CD4-positive, alpha-beta memory T cell (primary cell): ENCODE data around the gene GFOD2. TPM values are rescaled to one million over a fixed set of nuclear protein-coding genes. Genes with fewer than 3 reads are reported as not detected.
A peak's percentile ranks its signal among the peaks of the same experiment; 100 is the strongest.

ENCODE experiments used
- CTCF ChIA-PET: fragments of 350-600 bp; sonication (Branson Sonifier 250); formaldehyde crosslinking; loops from one replicate; lab custom pipeline; 2021; ENCODE audit warnings: inconsistent platforms; ENCODE audit not compliant: partially characterized antibody; lab: Charles Lee
- POLR2A ChIA-PET: fragments of 350-600 bp; sonication (Branson Sonifier 250); formaldehyde crosslinking; loops from one replicate; lab custom pipeline; 2021; ENCODE audit not compliant: partially characterized antibody; lab: Charles Lee
- DNase-seq, 5 donors: peaks; one replicate each; pipeline versions ENCODE4 v3.0.0 to v3.0.0-alpha.2; 2020 to 2022; ENCODE audit warnings: mixed read lengths in 1 of 5
- H3K27ac ChIP-seq: one replicate; pipeline ENCODE4 v1.7.0; 2013; ENCODE audit warnings: low read depth, low read length
- H3K27me3 ChIP-seq: 2 replicates; pipeline ENCODE4 v1.7.0; 2013; ENCODE audit warnings: mild to moderate bottlenecking, low read length, moderate library complexity; ENCODE audit not compliant: insufficient read depth
- H3K36me3 ChIP-seq: 2 replicates; pipeline ENCODE4 v1.7.0; 2013; ENCODE audit warnings: mild to moderate bottlenecking, low read length, moderate library complexity; ENCODE audit not compliant: insufficient read depth
- H3K4me1 ChIP-seq: 2 replicates; pipeline ENCODE4 v1.7.0; 2013; ENCODE audit warnings: mild to moderate bottlenecking, low read length, moderate library complexity; ENCODE audit not compliant: insufficient read depth
- H3K4me3 ChIP-seq, 2 donors: one replicate each; pipeline ENCODE4 v1.7.0; 2013; ENCODE audit warnings: low read length in 2 of 2, mild to moderate bottlenecking in 1 of 2
- H3K9me3 ChIP-seq, 2 donors: one replicate each; pipeline ENCODE4 v1.7.0; 2013; ENCODE audit warnings: low read length in 2 of 2, control low read depth in 1 of 2; ENCODE audit not compliant: control insufficient read depth in 1 of 2
- H3K27ac Mint-ChIP-seq, 7 donors: one replicate each; pipeline ENCODE4 v1.8.0; 2020 to 2021; ENCODE audit warnings: mixed read lengths in 7 of 7, mild to moderate bottlenecking in 6 of 7, inconsistent platforms in 3 of 7, moderate library complexity in 3 of 7
- H3K27me3 Mint-ChIP-seq, 2 donors: one replicate each; pipeline ENCODE4 v1.8.0; 2020 to 2021; ENCODE audit warnings: mixed read lengths in 2 of 2
- H3K36me3 Mint-ChIP-seq, 2 donors: one replicate each; pipeline ENCODE4 v1.8.0; 2020 to 2021; ENCODE audit warnings: mixed read lengths in 2 of 2, inconsistent platforms in 1 of 2, mild to moderate bottlenecking in 1 of 2
- H3K4me1 Mint-ChIP-seq, 4 donors: one replicate each; pipeline ENCODE4 v1.8.0; 2020 to 2021; ENCODE audit warnings: mixed read lengths in 4 of 4, mild to moderate bottlenecking in 1 of 4
- H3K4me3 Mint-ChIP-seq, 8 donors: one replicate each; pipeline ENCODE4 v1.8.0; 2020 to 2021; ENCODE audit warnings: mixed read lengths in 8 of 8, mild to moderate bottlenecking in 7 of 8, moderate library complexity in 6 of 8, inconsistent platforms in 3 of 8
- H3K9me3 Mint-ChIP-seq, 8 donors: one replicate each; pipeline ENCODE4 v1.8.0; 2020 to 2021; ENCODE audit warnings: mixed read lengths in 8 of 8, mild to moderate bottlenecking in 5 of 8, inconsistent platforms in 3 of 8, moderate library complexity in 1 of 8
- intact Hi-C: fragments of 100-400 bp; cut with micrococcal nuclease; formaldehyde crosslinking; loops from one replicate; pipeline ENCODE4 v1.15.1; 2023
- polyA plus RNA-seq, 2 donors: library from polyadenylated mRNA; unstranded; fragments of 300-500 nt; fragmentation: Illumina TruSeq; gene quantifications; one replicate each; pipeline ENCODE4 v1.2.3, GENCODE V29; 2021
- total RNA-seq, 2 experiments: library from RNA; stranded (reverse); gene quantifications; one replicate each; pipeline ENCODE4 v1.2.3, GENCODE V29; 2021

GFOD2 gene
- total and polyA plus RNA-seq, 4 experiments from 2014 or later, result 10.8 to 19.8 (median 18.6) TPM

DNA sequence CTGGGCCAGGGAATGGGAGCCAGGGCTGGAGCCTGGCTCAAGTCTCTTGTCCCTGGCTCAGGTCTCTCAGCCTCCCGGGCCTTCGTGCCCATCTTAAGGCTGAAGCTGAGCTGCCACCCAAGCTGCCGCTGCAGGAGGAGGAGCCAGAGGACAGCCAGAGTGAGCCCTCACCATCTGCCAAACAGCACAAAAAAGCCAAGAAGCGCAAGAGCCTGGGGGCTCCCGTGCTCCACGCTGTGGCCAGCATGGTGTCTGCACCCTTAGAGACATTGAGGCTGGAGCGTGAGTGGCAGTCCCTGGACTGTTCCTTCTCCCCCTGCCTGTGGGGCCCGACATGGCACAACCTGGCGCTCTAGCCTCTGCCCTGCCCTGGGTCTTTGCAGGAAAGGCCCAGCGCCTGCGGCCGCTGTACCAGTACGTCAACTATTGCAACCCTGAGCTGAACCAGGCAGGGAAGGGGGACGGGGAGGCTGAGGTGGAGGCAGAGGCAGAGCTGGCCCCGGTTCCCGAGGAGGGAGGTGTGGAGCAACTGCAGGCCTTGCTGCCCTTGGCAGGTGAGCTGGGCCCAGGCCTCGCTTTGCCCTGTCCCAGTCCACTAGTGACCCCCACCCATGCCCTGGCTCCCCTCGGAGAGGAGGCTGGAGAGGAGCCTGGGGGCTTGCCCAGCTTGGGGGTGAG, 51.2 kb downstream of the GFOD2 start:
- DNase-seq, result peak; percentile 78 to 90 (median 82)
- intact Hi-C loops, result loop anchor here (1.0 kb wide), 3 partner anchors 23 to 147 kb away; partner anchors contain the start of gene CARMIL2
- Histone ChIP-seq H3K4me3 (peak overlapping the region in 1 of 2 donors; percentile 89), H3K27me3 (no peaks in the 10 kb centered on the region), H3K36me3 (no peaks in the 10 kb centered on the region), H3K27ac (peak overlapping the region; percentile 64), H3K9me3 (no peaks in the 10 kb centered on the region), H3K4me1 (peaks cover 24% of the 10 kb centered on the region)
- CTCF ChIA-PET, result interaction anchor here (0.8 to 10.4 kb wide), 21 partner anchors 9 to 186 kb away, joined by 3 to 143 read pairs (median 5); partner anchors contain the start of genes ACD, ATP6V0D1, CARMIL2 and GFOD2
- POLR2A ChIA-PET, result interaction anchor here (0.9 to 6.9 kb wide), 14 partner anchors 10 to 186 kb away, joined by 3 to 55 read pairs (median 8); partner anchors contain the start of genes ATP6V0D1, CARMIL2 and CTCF
- Mint-ChIP-seq H3K4me3 (peak overlapping the region; percentile 40 to 92 (median 63)), H3K36me3 (peaks cover 0 to 1% of the 10 kb centered on the region in 2 donors), H3K9me3 (no peaks in the 10 kb centered on the region), H3K4me1 (peaks cover 8 to 49% (median 15%) of the 10 kb centered on the region in 4 donors), H3K27me3 (no peaks in the 10 kb centered on the region), H3K27ac (peak overlapping the region in 6 of 7 donors; percentile 41 to 75 (median 62))

- H3K27ac Mint-ChIP-seq, result peak overlapping the region in 6 of 7 donors; percentile 50 to 75 (median 65)
- Histone ChIP-seq H3K36me3 (no peaks in the 10 kb centered on the region), H3K4me3 (peak overlapping the region in 1 of 2 donors; percentile 89), H3K27ac (peak overlapping the region; percentile 64), H3K4me1 (peaks cover 24% of the 10 kb centered on the region), H3K27me3 (no peaks in the 10 kb centered on the region), H3K9me3 (no peaks in the 10 kb centered on the region)
- POLR2A ChIA-PET, result interaction anchor here (0.9 to 6.9 kb wide), 16 partner anchors 9 to 186 kb away, joined by 3 to 55 read pairs (median 6); partner anchors contain the start of genes ATP6V0D1, CARMIL2, CTCF and GFOD2
- CTCF ChIA-PET, result interaction anchor here (0.9 to 10.4 kb wide), 17 partner anchors 9 to 186 kb away, joined by 3 to 143 read pairs (median 6); partner anchors contain the start of genes ACD, ATP6V0D1, CARMIL2 and GFOD2
- no peaks in the 10 kb centered on the region for H3K9me3 Mint-ChIP-seq
- H3K4me1 Mint-ChIP-seq, result peaks cover 6 to 45% (median 11%) of the 10 kb centered on the region in 4 donors
- H3K36me3 Mint-ChIP-seq, result peaks cover 0 to 1% of the 10 kb centered on the region in 2 donors
- H3K4me3 Mint-ChIP-seq, result peak overlapping the region; percentile 76 to 92 (median 80)
- intact Hi-C loops, result no loop called here
- DNase-seq, result no peak
- no peaks in the 10 kb centered on the region for H3K27me3 Mint-ChIP-seq
Measured at GRCh38 chr16:67667453-67667816, 51.7 kb downstream of the GFOD2 start.

DNA sequence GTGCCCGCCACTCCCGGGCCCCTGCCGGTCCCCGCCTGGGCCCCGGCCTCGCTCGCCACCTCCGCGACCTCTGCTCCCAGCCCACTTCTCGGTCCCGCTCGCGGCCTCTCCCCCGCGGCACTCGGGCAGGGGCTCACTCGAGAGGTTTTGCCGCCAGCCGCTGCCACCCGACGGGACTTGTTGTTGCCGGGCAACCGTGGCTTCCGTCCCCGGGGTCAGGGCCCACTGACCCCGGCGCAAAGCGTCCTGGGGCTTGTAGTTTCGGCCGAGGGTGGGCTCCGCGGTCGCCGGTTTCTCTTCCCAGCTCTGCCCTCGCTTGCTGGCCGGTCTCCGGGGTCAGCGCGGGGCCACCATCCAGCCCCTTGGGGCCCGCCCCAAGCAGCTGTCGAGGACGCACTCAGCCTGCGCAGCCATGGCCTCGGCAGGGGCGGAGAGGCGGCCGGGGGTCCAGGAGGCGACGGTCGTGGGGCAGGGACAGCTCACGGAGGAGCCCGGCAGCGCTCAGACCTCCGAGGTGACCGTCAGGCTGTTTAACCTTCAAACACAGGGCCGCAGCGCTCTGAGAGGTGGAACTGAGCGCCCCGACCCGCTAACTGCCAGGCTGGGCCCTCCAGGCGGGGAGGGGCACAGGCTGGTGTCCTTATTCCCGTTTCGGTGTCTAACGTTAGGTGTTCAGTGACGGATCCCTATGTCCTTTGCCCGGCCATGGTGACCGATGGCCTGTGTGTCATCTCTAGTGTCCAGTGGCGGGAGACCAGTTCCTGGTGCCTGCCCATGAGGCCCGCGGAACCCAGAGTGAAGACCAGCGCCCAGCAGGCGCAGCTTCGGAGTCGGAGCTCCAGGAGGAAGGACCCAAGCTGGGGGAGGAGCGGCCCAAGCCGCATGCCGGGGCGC, 52.3 kb downstream of the GFOD2 start, which contains the start of the genes C16orf86 and ENKD1:
Gene C16orf86, plus strand, starts transcription at position 256 of the 894 bp plus-strand sequence. Its CDS starts 157 bp downstream, at position 413.
Gene ENKD1, minus strand, starts transcription at position 192 of the 894 bp plus-strand sequence. CDS start 308 bp downstream, outside the sequence.
- Histone ChIP-seq H3K36me3 (no peaks in the 10 kb centered on the region), H3K27ac (peak within 1 kb of the TSS; percentile 64), H3K9me3 (no peaks in the 10 kb centered on the region), H3K4me1 (peaks cover 28% of the 10 kb centered on the region), H3K27me3 (no peaks in the 10 kb centered on the region), H3K4me3 (peak within 1 kb of the TSS; percentile 61 to 89)
- H3K4me1 Mint-ChIP-seq, result peaks cover 5 to 45% (median 12%) of the 10 kb centered on the region in 4 donors
- ChIA-PET CTCF (interaction anchor here (0.6 to 10.4 kb wide), 17 partner anchors 8 to 567 kb away, joined by 3 to 143 read pairs (median 6); partner anchors contain the start of genes ACD, ATP6V0D1, CARMIL2 and GFOD2), POLR2A (interaction anchor here (0.8 to 6.9 kb wide), 17 partner anchors 9 to 185 kb away, joined by 3 to 55 read pairs (median 6); partner anchors contain the start of genes ATP6V0D1, CARMIL2, CTCF and GFOD2)
- peaks cover 0 to 1% of the 10 kb centered on the region in 2 donors for H3K36me3 Mint-ChIP-seq
- peak within 1 kb of the TSS; percentile 76 to 92 (median 80) for H3K4me3 Mint-ChIP-seq
- no peaks in the 10 kb centered on the region for H3K27me3 Mint-ChIP-seq
- peak; percentile 79 to 85 (median 80) for DNase-seq
- peak within 1 kb of the TSS; percentile 64 to 81 (median 74) for H3K27ac Mint-ChIP-seq
- intact Hi-C loops, result loop anchor here (1.0 kb wide), 1 partner anchor 105 kb away; the partner anchor contains the start of gene CTCF
- H3K9me3 Mint-ChIP-seq, result no peaks in the 10 kb centered on the region

- no peak for DNase-seq
- Mint-ChIP-seq H3K4me1 (peaks cover 7 to 52% (median 16%) of the 10 kb centered on the region in 4 donors), H3K27me3 (no peaks in the 10 kb centered on the region), H3K36me3 (peaks cover 0 to 4% of the 10 kb centered on the region in 2 donors), H3K4me3 (peak overlapping the region; percentile 53 to 82 (median 64)), H3K9me3 (no peaks in the 10 kb centered on the region), H3K27ac (peak overlapping the region in 6 of 7 donors; percentile 24 to 74 (median 60))
- Histone ChIP-seq H3K9me3 (no peaks in the 10 kb centered on the region), H3K27me3 (no peaks in the 10 kb centered on the region), H3K4me3 (peak overlapping the region; percentile 61 to 89), H3K27ac (peak overlapping the region; percentile 64), H3K36me3 (no peaks in the 10 kb centered on the region), H3K4me1 (peaks cover 35% of the 10 kb centered on the region)
- CTCF ChIA-PET, result interaction anchor here (0.6 to 10.4 kb wide), 5 partner anchors 22 to 567 kb away, joined by 3 to 143 read pairs (median 33); partner anchors contain the start of gene CARMIL2
- intact Hi-C loops, result loop anchor here (1.0 kb wide), 1 partner anchor 104 kb away; the partner anchor contains the start of gene CTCF
- POLR2A ChIA-PET, result interaction anchor here (0.8 to 6.9 kb wide), 13 partner anchors 16 to 185 kb away, joined by 3 to 55 read pairs (median 11); partner anchors contain the start of genes ATP6V0D1, CARMIL2, CTCF and GFOD2
Measured at GRCh38 chr16:67666032-67666551, 53.0 kb downstream of the GFOD2 start.

- H3K9me3 ChIP-seq, result no peaks in the 10 kb centered on the region
- no peaks in the 10 kb centered on the region for H3K36me3 ChIP-seq
- POLR2A ChIA-PET, result interaction anchor here (1.0 to 6.9 kb wide), 10 partner anchors 17 to 184 kb away, joined by 3 to 55 read pairs (median 9); partner anchors contain the start of genes ATP6V0D1, CARMIL2, CTCF and GFOD2
- H3K36me3 Mint-ChIP-seq, result peaks cover 0 to 6% of the 10 kb centered on the region in 2 donors
- no peaks in the 10 kb centered on the region for H3K27me3 Mint-ChIP-seq
- intact Hi-C loops, result no loop called here
- peak overlapping the region; percentile 22 to 74 (median 59) for H3K27ac Mint-ChIP-seq
- no peaks in the 10 kb centered on the region for H3K9me3 Mint-ChIP-seq
- H3K27ac ChIP-seq, result peak overlapping the region; percentile 64
- DNase-seq, result no peak
- H3K4me3 Mint-ChIP-seq, result peak overlapping the region; percentile 53 to 82 (median 64)
- peaks cover 7 to 55% (median 16%) of the 10 kb centered on the region in 4 donors for H3K4me1 Mint-ChIP-seq
- no peak overlapping the region for H3K4me3 ChIP-seq
- H3K27me3 ChIP-seq, result no peaks in the 10 kb centered on the region
- peaks cover 38% of the 10 kb centered on the region for H3K4me1 ChIP-seq
- CTCF ChIA-PET, result interaction anchor here (1.2 to 10.4 kb wide), 4 partner anchors 21 to 260 kb away, joined by 3 to 143 read pairs (median 61); partner anchors contain the start of gene CARMIL2
Measured at GRCh38 chr16:67665598-67665997, 53.5 kb downstream of the GFOD2 start.
